WI38 (cell line): ENCODE measurements around the gene EPDR1.

ENCODE experiments used
- H3K4me3 ChIP-seq: 2 replicates; pipeline ENCODE4 v1.5.1; 2011; ENCODE audit warnings: low read depth, mild to moderate bottlenecking, control low read depth, low read length
- CTCF ChIP-seq: IDR thresholded peaks from 2 replicates; pipeline ENCODE4 v1.5.1; 2012; ENCODE audit warnings: low read depth, mild to moderate bottlenecking, control low read depth, low read length

Gene EPDR1

GRCh38 chr7:37920305-37920848, at the start of gene EPDR1:
EPDR1 (plus strand) TSS chr7:37920640; CDS start chr7:37920940, 300 bp downstream.
- no peak within 1 kb of the TSS for H3K4me3 ChIP-seq
- no peak for TF ChIP-seq CTCF

- H3K4me3 ChIP-seq: no peak overlapping the region
- TF ChIP-seq CTCF: no peak
Measured at GRCh38 chr7:37882086-37882485, 38.4 kb upstream of the EPDR1 start.

GRCh38 chr7:37893359-37893758, 27.1 kb upstream of the EPDR1 start:
- no peak overlapping the region for H3K4me3 ChIP-seq
- TF ChIP-seq CTCF: no peak

GRCh38 chr7:37894671-37895070, 25.8 kb upstream of the EPDR1 start:
- no peak overlapping the region for H3K4me3 ChIP-seq
- no peak for TF ChIP-seq CTCF

GRCh38 chr7:37899712-37900247, 20.7 kb upstream of the EPDR1 start:
- no peak for TF ChIP-seq CTCF
- no peak overlapping the region for H3K4me3 ChIP-seq

- TF ChIP-seq CTCF: no peak
- H3K4me3 ChIP-seq: no peak overlapping the region
Measured at GRCh38 chr7:37901236-37901827, 19.1 kb upstream of the EPDR1 start.

GRCh38 chr7:37901890-37902524, 18.4 kb upstream of the EPDR1 start:
- TF ChIP-seq CTCF: no peak
- H3K4me3 ChIP-seq: no peak overlapping the region
